DOHH2 (cell line): ENCODE data around the gene SDS.

ENCODE experiments used
- H3F3A ChIP-seq: fragments of 200-600 bp; sonication (generic), shearing (Covaris generic); 2 replicates; pipeline ENCODE4 v1.6.0; 2016; ENCODE audit warnings: antibody characterized with exemption, mild to moderate bottlenecking; ENCODE audit not compliant: control insufficient read depth, insufficient read depth
- H3K27ac ChIP-seq: fragments of 200-600 bp; sonication (generic); 2 replicates; pipeline ENCODE4 v1.5.1; 2014; ENCODE audit warnings: low read depth, mild to moderate bottlenecking, low read length, moderate library complexity
- H3K27me3 ChIP-seq: fragments of 200-600 bp; sonication (generic); 2 replicates; pipeline ENCODE4 v1.6.1; 2014; ENCODE audit warnings: mild to moderate bottlenecking, low read length, mixed read lengths; ENCODE audit not compliant: control insufficient read depth
- H3K36me3 ChIP-seq: fragments of 200-600 bp; sonication (generic); 2 replicates; pipeline ENCODE4 v1.6.1; 2014; ENCODE audit warnings: mild to moderate bottlenecking, low read length, moderate library complexity, mixed read lengths; ENCODE audit not compliant: control insufficient read depth
- H3K4me1 ChIP-seq: fragments of 200-600 bp; sonication (generic); 2 replicates; pipeline ENCODE4 v1.6.1; 2014; ENCODE audit warnings: mild to moderate bottlenecking, low read length, mixed read lengths; ENCODE audit not compliant: control insufficient read depth
- H3K4me2 ChIP-seq: fragments of 200-600 bp; sonication (generic); 2 replicates; pipeline ENCODE4 v1.6.0; 2014; ENCODE audit warnings: mild to moderate bottlenecking, low read length, moderate library complexity
- H3K4me3 ChIP-seq: fragments of 200-600 bp; sonication (generic); 2 replicates; pipeline ENCODE4 v1.5.1; 2014; ENCODE audit warnings: mild to moderate bottlenecking, low read length, mixed read lengths
- H3K79me2 ChIP-seq: fragments of 200-600 bp; sonication (generic); 2 replicates; pipeline ENCODE4 v1.6.1; 2014; ENCODE audit warnings: mild to moderate bottlenecking, low read length, mixed read lengths; ENCODE audit not compliant: control insufficient read depth
- H3K9me2 ChIP-seq: fragments of 200-600 bp; sonication (generic); replicated peaks from 2 replicates; pipeline ENCODE4 v1.6.1; 2014; ENCODE audit warnings: mild to moderate bottlenecking, low read length, mixed read lengths; ENCODE audit not compliant: control insufficient read depth
- H3K9me3 ChIP-seq: fragments of 200-600 bp; sonication (generic); 2 replicates; pipeline ENCODE4 v1.6.1; 2014; ENCODE audit warnings: antibody characterized with exemption, low read length, mixed read lengths; ENCODE audit not compliant: control insufficient read depth, insufficient read depth
- H4K20me1 ChIP-seq: fragments of 200-600 bp; sonication (generic); 2 replicates; pipeline ENCODE4 v1.6.0; 2014; ENCODE audit warnings: low read depth, mild to moderate bottlenecking, antibody characterized with exemption, low read length, moderate library complexity; ENCODE audit not compliant: control insufficient read depth, insufficient read depth
- CTCF ChIP-seq: fragments of 200-600 bp; sonication (generic); IDR thresholded peaks from one replicate; pipeline ENCODE4 v1.5.1; 2014; ENCODE audit warnings: antibody characterized with exemption, mild to moderate bottlenecking, low read depth, low read length; ENCODE audit not compliant: poor library complexity, severe bottlenecking
- EZH2phosphoT487 ChIP-seq: fragments of 200-600 bp; sonication (generic); IDR thresholded peaks from 2 replicates; pipeline ENCODE4 v1.6.1; 2017; ENCODE audit warnings: borderline replicate concordance, mild to moderate bottlenecking, antibody characterized with exemption, low read length, moderate library complexity, mixed read lengths

The SDS gene

DNA sequence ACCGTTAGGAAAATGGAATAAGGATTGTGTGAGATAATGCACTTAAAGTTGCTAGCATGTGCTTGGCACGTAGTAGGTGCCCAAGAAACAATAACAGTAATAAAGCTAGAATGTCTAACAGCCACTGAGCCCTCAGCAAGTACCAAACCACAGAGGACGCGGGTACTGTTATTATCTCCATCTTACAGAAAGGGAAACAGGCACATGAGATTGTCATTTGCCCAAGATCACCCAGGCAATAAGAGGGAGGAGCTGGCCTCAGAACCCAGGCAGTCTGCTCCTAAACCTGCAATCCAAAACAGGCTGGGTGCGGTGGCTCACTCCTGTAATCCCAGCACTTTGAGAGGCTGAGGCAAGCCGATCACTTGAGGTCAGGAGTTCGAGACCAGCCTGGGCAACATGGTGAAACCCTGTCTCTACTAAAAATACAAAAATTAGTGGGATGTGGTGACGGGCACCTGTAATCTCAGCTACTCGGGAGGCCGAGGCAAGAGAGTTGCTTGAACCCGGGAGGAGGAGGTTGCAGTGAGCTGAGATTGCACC lies 5.1 kb upstream of the SDS start:
- Histone ChIP-seq H4K20me1 (no peaks in the 10 kb centered on the region), H3K27ac (no peak overlapping the region), H3K4me3 (no peak overlapping the region), H3K27me3 (peaks cover 13% of the 10 kb centered on the region; the same call in 1 of the 2 replicates), H3F3A (no peaks in the 10 kb centered on the region), H3K4me1 (no peaks in the 10 kb centered on the region), H3K36me3 (no peaks in the 10 kb centered on the region), H3K9me3 (no peaks in the 10 kb centered on the region), H3K4me2 (no peak overlapping the region), H3K9me2 (no peaks in the 10 kb centered on the region), H3K79me2 (no peaks in the 10 kb centered on the region)
- no peak for TF ChIP-seq EZH2phosphoT487
- TF ChIP-seq CTCF: no peak

DNA sequence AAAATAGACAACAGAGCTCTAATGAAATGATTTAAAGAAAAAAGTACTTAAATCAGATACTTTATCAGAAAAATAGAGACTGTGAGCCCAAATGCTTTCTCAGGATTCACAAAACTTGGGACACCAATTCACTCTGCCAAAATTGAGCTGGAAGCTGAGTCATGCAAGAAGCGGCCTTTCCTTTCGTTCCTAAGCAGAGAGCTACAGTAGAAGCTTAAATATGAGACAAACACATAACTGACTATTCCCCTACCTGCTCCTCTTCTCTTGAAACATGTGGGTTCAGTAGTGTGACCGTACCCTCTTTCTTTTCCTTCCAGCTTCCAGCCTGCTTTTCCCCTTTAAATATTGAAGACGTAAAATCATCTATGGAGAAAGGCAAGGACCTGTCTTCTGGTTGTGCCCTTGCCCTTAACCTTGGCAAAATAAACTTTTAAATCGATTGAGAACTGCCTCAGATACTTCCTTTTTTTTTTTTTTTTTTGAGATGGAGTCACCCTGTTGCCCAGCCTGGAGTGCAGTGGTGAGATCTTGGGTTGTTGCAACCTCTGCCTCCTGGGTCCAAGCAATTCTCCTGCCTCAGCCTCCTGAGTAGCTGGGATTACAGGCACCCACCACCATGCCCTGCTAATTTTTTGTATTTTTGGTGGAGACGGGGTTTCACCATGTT lies 4.4 kb upstream of the SDS start:
- Histone ChIP-seq H3K79me2 (no peaks in the 10 kb centered on the region), H3K9me2 (no peaks in the 10 kb centered on the region), H3K4me3 (no peak overlapping the region), H3K9me3 (no peaks in the 10 kb centered on the region), H3F3A (no peaks in the 10 kb centered on the region), H3K27ac (no peak overlapping the region), H3K4me2 (no peak overlapping the region), H3K36me3 (no peaks in the 10 kb centered on the region), H4K20me1 (no peaks in the 10 kb centered on the region), H3K4me1 (no peaks in the 10 kb centered on the region), H3K27me3 (peaks cover 15% of the 10 kb centered on the region; the same call in 1 of the 2 replicates)
- TF ChIP-seq EZH2phosphoT487: no peak
- TF ChIP-seq CTCF: no peak

DNA sequence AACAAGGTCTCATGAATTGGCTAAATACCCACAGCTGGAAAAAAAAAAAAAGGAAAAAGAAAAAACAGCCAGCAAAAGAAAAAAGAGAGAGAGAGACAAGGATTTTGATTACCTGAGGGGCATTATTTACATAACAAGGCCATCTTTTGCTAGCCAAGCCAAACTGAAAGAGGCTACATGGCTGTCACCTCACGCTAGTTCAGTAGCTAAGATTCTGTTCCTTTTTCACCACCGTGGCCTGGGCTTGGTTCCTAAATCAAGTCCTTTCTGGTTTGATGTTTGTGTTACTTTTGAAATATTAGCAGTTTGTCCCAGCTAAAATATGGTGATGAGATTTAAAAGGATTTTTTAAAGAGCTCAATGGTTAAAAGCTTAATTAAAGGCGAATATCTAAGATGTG lies 2.0 kb upstream of the SDS start:
- Histone ChIP-seq H3K36me3 (no peaks in the 10 kb centered on the region), H3K4me3 (no peak overlapping the region), H3K4me1 (no peaks in the 10 kb centered on the region), H3K4me2 (no peak overlapping the region), H3K9me3 (no peaks in the 10 kb centered on the region), H3K79me2 (no peaks in the 10 kb centered on the region), H3K27me3 (0 out of 2 replicates have a peak, but pooled peaks cover 8% of the 10 kb centered on the region), H3K27ac (no peak overlapping the region), H3F3A (no peaks in the 10 kb centered on the region), H3K9me2 (no peaks in the 10 kb centered on the region), H4K20me1 (no peaks in the 10 kb centered on the region)
- TF ChIP-seq CTCF (no peak), EZH2phosphoT487 (no peak)
